ENCODE data around the gene ITPR1.

ITPR1 gene

GRCh38 chr3:4492208-4493013 lies 737 bp upstream of the ITPR1 start:
- DNase-seq = peak; percentile 42

GRCh38 chr3:4493941-4494894 lies 1.1 kb downstream of the ITPR1 start:
- peak; percentile 8 for DNase-seq

GRCh38 chr3:4494895-4495264 lies 1.7 kb downstream of the ITPR1 start:
- DNase-seq = no peak

GRCh38 chr3:4495294-4496086 lies 2.3 kb downstream of the ITPR1 start:
- no peak for DNase-seq

- DNase-seq = no peak
Observed at GRCh38 chr3:4496087-4496452, 2.9 kb downstream of the ITPR1 start.

- DNase-seq = no peak
Observed at GRCh38 chr3:4497005-4497692, 4.0 kb downstream of the ITPR1 start.

GRCh38 chr3:4497843-4498324 lies 4.7 kb downstream of the ITPR1 start:
- DNase-seq = no peak

GRCh38 chr3:4498446-4498845 lies 5.3 kb downstream of the ITPR1 start:
- no peak for DNase-seq

- DNase-seq = no peak
Observed at GRCh38 chr3:4501437-4501836, 8.3 kb downstream of the ITPR1 start.

- DNase-seq = no peak
Observed at GRCh38 chr3:4501927-4502326, 8.8 kb downstream of the ITPR1 start.

- no peak for DNase-seq
Observed at GRCh38 chr3:4503050-4503449, 9.9 kb downstream of the ITPR1 start.

GRCh38 chr3:4504340-4505261 lies 11.5 kb downstream of the ITPR1 start:
- no peak for DNase-seq

- no peak for DNase-seq
Observed at GRCh38 chr3:4505688-4506558, 12.8 kb downstream of the ITPR1 start.

- DNase-seq = no peak
Observed at GRCh38 chr3:4506559-4507023, 13.4 kb downstream of the ITPR1 start.

GRCh38 chr3:4507024-4507596 lies 14.0 kb downstream of the ITPR1 start:
- DNase-seq = peak; percentile 31

GRCh38 chr3:4508048-4508981 lies 15.2 kb downstream of the ITPR1 start:
- DNase-seq = no peak

- DNase-seq = no peak
Observed at GRCh38 chr3:4509043-4509442, 15.9 kb downstream of the ITPR1 start.

GRCh38 chr3:4509983-4510755 lies 17.0 kb downstream of the ITPR1 start:
- DNase-seq = no peak
